Activated gamma-delta T cell (primary cell): ENCODE measurements around the gene GPX3.

ENCODE experiments used
- DNase-seq: peaks from one replicate; lab custom pipeline; 2025; lab: John Stamatoyannopoulos, UW

GPX3 gene

GRCh38 chr5:151012862-151013261 is 7.5 kb upstream of the GPX3 start:
- DNase-seq = no peak

GRCh38 chr5:151014680-151015343 is 5.6 kb upstream of the GPX3 start:
- DNase-seq = no peak

GRCh38 chr5:151015974-151016587 is 4.3 kb upstream of the GPX3 start:
- no peak for DNase-seq

- no peak for DNase-seq
Measured at GRCh38 chr5:151016700-151017099, 3.7 kb upstream of the GPX3 start.

GRCh38 chr5:151017897-151018296 is 2.5 kb upstream of the GPX3 start:
- no peak for DNase-seq

- no peak for DNase-seq
Measured at GRCh38 chr5:151018846-151019245, 1.5 kb upstream of the GPX3 start.

- no peak for DNase-seq
Measured at GRCh38 chr5:151019331-151019730, 1.1 kb upstream of the GPX3 start.

- DNase-seq = no peak
Measured at GRCh38 chr5:151021746-151022145, 1.4 kb downstream of the GPX3 start.

- DNase-seq = no peak
Measured at GRCh38 chr5:151022511-151023018, 2.2 kb downstream of the GPX3 start.

- DNase-seq = no peak
Measured at GRCh38 chr5:151023047-151023615, 2.7 kb downstream of the GPX3 start.

- DNase-seq = no peak
Measured at GRCh38 chr5:151023651-151024050, 3.3 kb downstream of the GPX3 start.

- DNase-seq = no peak
Measured at GRCh38 chr5:151024440-151025249, 4.3 kb downstream of the GPX3 start.

- no peak for DNase-seq
Measured at GRCh38 chr5:151025250-151025606, 4.8 kb downstream of the GPX3 start.

- DNase-seq = no peak
Measured at GRCh38 chr5:151026088-151026487, 5.7 kb downstream of the GPX3 start.

GRCh38 chr5:151026679-151027078 is 6.3 kb downstream of the GPX3 start:
- DNase-seq = no peak

- DNase-seq = no peak
Measured at GRCh38 chr5:151027961-151028479, 7.6 kb downstream of the GPX3 start.

- DNase-seq = no peak
Measured at GRCh38 chr5:151028717-151029116, 8.3 kb downstream of the GPX3 start.

GRCh38 chr5:151029179-151030055 is 9.0 kb downstream of the GPX3 start:
- DNase-seq = no peak

GRCh38 chr5:151030056-151030336 is 9.6 kb downstream of the GPX3 start:
- DNase-seq = no peak

- no peak for DNase-seq
Measured at GRCh38 chr5:151030379-151030778, 10.0 kb downstream of the GPX3 start.

- no peak for DNase-seq
Measured at GRCh38 chr5:151031554-151031953, 11.2 kb downstream of the GPX3 start.
